ENCODE results near the gene PXN. TPM values are rescaled to one million over a fixed set of nuclear protein-coding genes. Genes with fewer than 3 reads are reported as not detected.

Gene PXN
- total and polyA plus RNA-seq, 2 experiments from 2014 or later: 38.4 to 76.0 TPM

GRCh38 chr12:120241561-120242274, 23.8 kb downstream of the PXN start (continued):
- TF ChIP-seq CTCF (conservative IDR thresholded peaks at IDR 0.05; ENCODE audit: low read depth in 2 of 2): no peak

- Histone ChIP-seq H3K4me1 (ENCODE audit: insufficient read depth) (peaks cover 27% of the 10 kb centered on the region), H3K27ac (ENCODE audit: low read depth) (no peak overlapping the region), H3K27me3 (ENCODE audit: insufficient read depth) (no peaks in the 10 kb centered on the region), H3K4me3 (no peak overlapping the region), H3F3A (replicated peaks; ENCODE audit: low read depth) (0 out of 2 replicates have a peak, but pooled peaks cover 5% of the 10 kb centered on the region), H3K4me2 (no peak overlapping the region), H3K9me2 (ENCODE audit: insufficient read depth) (no peaks in the 10 kb centered on the region), H4K20me1 (replicated peaks; ENCODE audit: insufficient read depth) (peaks cover 26% of the 10 kb centered on the region), H3K36me3 (ENCODE audit: insufficient read depth) (no peaks in the 10 kb centered on the region; the same call in 1 of the 2 replicates), H3K79me2 (replicated peaks; ENCODE audit: insufficient read depth) (peaks cover 97% of the 10 kb centered on the region), H2AFZ (no peak overlapping the region)
- peaks cover 10% of the 10 kb centered on the region for H3K27me3 Mint-ChIP-seq (ENCODE audit: insufficient read depth, low read depth, poor library complexity)
- DNase-seq (ENCODE audit: low spot score): no peak
- no peak for ATAC-seq
- H3K27ac Mint-ChIP-seq: no peak overlapping the region
- no peaks in the 10 kb centered on the region for H3K9me3 Mint-ChIP-seq
- H3K4me3 Mint-ChIP-seq: no peak overlapping the region
- no peaks in the 10 kb centered on the region; the same call in 2 of the 3 replicates for H3K36me3 Mint-ChIP-seq (ENCODE audit: low read depth)
- H3K4me1 Mint-ChIP-seq: peaks cover 51% of the 10 kb centered on the region
- TF ChIP-seq ZNF462 (CRISPR knock-in tag; IDR thresholded peaks at IDR 0.05): no peak
- TF ChIP-seq POLR2AphosphoS5 (IDR thresholded peaks at IDR 0.05; ENCODE audit: low read depth): no peak
- TF ChIP-seq STAT1 (IDR thresholded peaks at IDR 0.05; ENCODE audit: unreplicated experiment): no peak
- no peak for TF ChIP-seq CTCF (conservative IDR thresholded peaks at IDR 0.05; ENCODE audit: low read depth in 2 of 2)
- TF ChIP-seq ZNF331 (CRISPR knock-in tag; IDR thresholded peaks at IDR 0.05; ENCODE audit: low read depth): no peak
- no peak for TF ChIP-seq EZH2phosphoT487 (IDR thresholded peaks at IDR 0.05; ENCODE audit: unreplicated experiment)
- no peak for TF ChIP-seq ZNF114 (CRISPR knock-in tag; IDR thresholded peaks at IDR 0.05)
- no peak for TF ChIP-seq REST (IDR thresholded peaks at IDR 0.05; ENCODE audit: unreplicated experiment)
- TF ChIP-seq CREB1 (CRISPR knock-in tag; IDR thresholded peaks at IDR 0.05; ENCODE audit: low read depth): no peak
- no peak for TF ChIP-seq JUNB (IDR thresholded peaks at IDR 0.05; ENCODE audit: unreplicated experiment)
- no peak for TF ChIP-seq EZH2 (IDR thresholded peaks at IDR 0.05; ENCODE audit: low read depth, unreplicated experiment)
Measured at GRCh38 chr12:120240495-120240833, 25.1 kb downstream of the PXN start.

All from GM23338 (cell line).